Gastrocnemius medialis (tissue), 4 donors: ENCODE data around the gene FLVCR1.
"Not testable (repeated sequence)": the region's sequence is repeated elsewhere in the genome, so short reads cannot be mapped to it uniquely, and the experiment has no call there.

ENCODE experiments used
- CTCF ChIP-seq, 5 experiments: fragments of 450-650 bp in 3 of 5; fragments of 200-600 bp in 2 of 5; sonication (generic) in 2 of 5; IDR thresholded peaks in 4 of 5; conservative IDR thresholded peaks in 1 of 5; 1 replicate in 4 of 5; 2 replicates in 1 of 5; pipeline ENCODE4 v1.5.1; 2016 to 2019; ENCODE audit warnings: antibody characterized with exemption in 5 of 5, mild to moderate bottlenecking in 3 of 5, moderate library complexity in 3 of 5
- POLR2A ChIP-seq, 2 donors: fragments of 450-650 bp; IDR thresholded peaks; one replicate each; pipeline ENCODE4 v1.6.1; 2017; ENCODE audit warnings: antibody characterized with exemption in 2 of 2, mild to moderate bottlenecking in 2 of 2, moderate library complexity in 2 of 2

- not testable (repeated sequence) for TF ChIP-seq CTCF (IDR thresholded peaks at IDR 0.05 in 4 of 5, conservative IDR thresholded peaks at IDR 0.05 in 1 of 5); POLR2A (IDR thresholded peaks at IDR 0.05)
Observed at GRCh38 chr1:212914110-212914509, 56.0 kb downstream of the FLVCR1 start.
